ENCODE data around the gene ALDH2. TPM values are rescaled to one million over a fixed set of nuclear protein-coding genes. Genes with fewer than 3 reads are reported as not detected.

ALDH2 gene
- total RNA-seq, 6 donors from 2014 or later = 138 to 573 (median 265) TPM

DNA sequence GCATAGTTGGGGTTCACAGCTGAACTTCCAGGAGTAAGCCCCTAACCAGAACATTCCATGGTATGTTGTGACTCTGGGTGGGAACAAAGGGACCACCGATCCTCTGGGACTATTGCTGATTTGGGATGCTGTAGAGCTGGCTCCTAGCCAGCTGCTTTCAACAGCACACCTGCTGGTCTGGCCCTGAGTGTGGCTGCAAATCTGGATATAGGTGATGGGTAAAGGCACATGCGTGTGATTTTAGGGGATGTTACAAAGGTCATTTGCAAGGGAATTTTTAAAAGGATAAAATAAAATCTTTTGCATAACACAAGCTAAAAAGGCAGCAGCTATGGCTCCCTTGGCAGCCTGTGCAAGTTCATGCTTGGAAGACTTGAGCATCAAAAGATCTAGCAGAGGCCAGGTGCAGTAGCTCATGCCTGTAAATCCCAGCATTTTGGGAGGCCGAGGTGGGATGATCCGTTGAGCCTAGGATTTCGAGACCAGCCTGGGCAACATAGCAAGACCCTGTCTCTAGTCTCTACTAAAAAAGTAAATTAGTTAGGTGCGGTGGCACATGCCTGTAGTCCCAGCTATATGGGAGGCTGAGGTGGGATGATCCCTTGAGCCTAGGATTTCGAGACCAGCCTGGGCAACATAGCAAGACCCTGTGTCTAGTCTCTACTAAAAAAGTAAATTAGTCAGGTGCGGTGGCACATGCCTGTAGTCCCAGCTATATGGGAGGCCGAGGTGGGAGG lies 1.6 kb downstream of the ALDH2 start:
- peaks cover 56 to 69% (median 61%) of the 10 kb centered on the region in 4 donors for H3K4me1 ChIP-seq
- 65 to 76% methylated on average over 9 of the region's 9 CpGs for WGBS, 2 donors
- H3K9me3 ChIP-seq = no peaks in the 10 kb centered on the region
- peak overlapping the region; percentile 87 to 96 (median 94) for H3K27ac ChIP-seq
- peaks cover 0 to 12% (median 1%) of the 10 kb centered on the region in 4 donors for H3K36me3 ChIP-seq
- peak overlapping the region; percentile 77 to 89 (median 79) for H3K4me3 ChIP-seq
- H3K27me3 ChIP-seq = no peaks in the 10 kb centered on the region
- no peak for TF ChIP-seq EP300 (IDR thresholded peaks at IDR 0.05)
- no peak for TF ChIP-seq POLR2A (IDR thresholded peaks at IDR 0.05)
- no peak for TF ChIP-seq POLR2AphosphoS5 (IDR thresholded peaks at IDR 0.05)
- TF ChIP-seq, protein P1, sequence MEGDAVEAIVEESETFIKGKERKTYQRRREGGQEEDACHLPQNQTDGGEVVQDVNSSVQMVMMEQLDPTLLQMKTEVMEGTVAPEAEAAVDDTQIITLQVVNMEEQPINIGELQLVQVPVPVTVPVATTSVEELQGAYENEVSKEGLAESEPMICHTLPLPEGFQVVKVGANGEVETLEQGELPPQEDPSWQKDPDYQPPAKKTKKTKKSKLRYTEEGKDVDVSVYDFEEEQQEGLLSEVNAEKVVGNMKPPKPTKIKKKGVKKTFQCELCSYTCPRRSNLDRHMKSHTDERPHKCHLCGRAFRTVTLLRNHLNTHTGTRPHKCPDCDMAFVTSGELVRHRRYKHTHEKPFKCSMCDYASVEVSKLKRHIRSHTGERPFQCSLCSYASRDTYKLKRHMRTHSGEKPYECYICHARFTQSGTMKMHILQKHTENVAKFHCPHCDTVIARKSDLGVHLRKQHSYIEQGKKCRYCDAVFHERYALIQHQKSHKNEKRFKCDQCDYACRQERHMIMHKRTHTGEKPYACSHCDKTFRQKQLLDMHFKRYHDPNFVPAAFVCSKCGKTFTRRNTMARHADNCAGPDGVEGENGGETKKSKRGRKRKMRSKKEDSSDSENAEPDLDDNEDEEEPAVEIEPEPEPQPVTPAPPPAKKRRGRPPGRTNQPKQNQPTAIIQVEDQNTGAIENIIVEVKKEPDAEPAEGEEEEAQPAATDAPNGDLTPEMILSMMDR (IDR thresholded peaks at IDR 0.05) = no peak
- DNase-seq (no peak), ATAC-seq (ENCODE audit: low FRiP score in 2 of 2) (no peak)

DNA sequence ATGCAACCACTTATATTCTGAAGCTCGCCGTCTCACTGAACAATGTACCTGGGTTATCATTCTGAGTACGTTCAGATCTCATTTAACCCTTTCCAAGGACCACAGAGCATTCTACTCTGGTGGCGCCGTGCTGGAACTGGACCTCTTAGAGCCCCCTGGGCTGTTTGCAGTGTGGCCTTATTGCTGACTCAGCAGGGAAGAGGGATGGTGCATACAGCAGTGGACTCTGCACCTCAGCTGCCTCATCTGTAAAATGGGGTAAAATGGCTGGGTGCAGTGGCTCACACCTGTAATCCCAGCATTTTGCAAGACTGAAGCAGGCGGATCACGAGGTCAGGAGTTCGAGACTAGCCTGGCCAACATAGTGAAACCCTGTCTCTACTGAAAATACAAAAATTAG lies 2.9 kb downstream of the ALDH2 start:
- H3K4me1 ChIP-seq = peaks cover 69 to 82% (median 74%) of the 10 kb centered on the region in 4 donors
- peak overlapping the region in 2 of 4 donors; percentile 78 to 89 for H3K4me3 ChIP-seq
- ATAC-seq (ENCODE audit: low FRiP score in 2 of 2) (no peak), DNase-seq (no peak)
- WGBS, 2 donors = 74 to 91% methylated on average over 8 of the region's 8 CpGs
- no peaks in the 10 kb centered on the region for H3K9me3 ChIP-seq
- TF ChIP-seq EP300 (IDR thresholded peaks at IDR 0.05) (no peak), POLR2A (IDR thresholded peaks at IDR 0.05) (no peak), POLR2AphosphoS5 (IDR thresholded peaks at IDR 0.05) (no peak)
- TF ChIP-seq, protein P1 (IDR thresholded peaks at IDR 0.05) = no peak
- H3K27ac ChIP-seq = peak overlapping the region in 2 of 4 donors; percentile 92 to 95
- H3K36me3 ChIP-seq = peaks cover 0 to 12% (median 1%) of the 10 kb centered on the region in 4 donors
- no peaks in the 10 kb centered on the region for H3K27me3 ChIP-seq

DNA sequence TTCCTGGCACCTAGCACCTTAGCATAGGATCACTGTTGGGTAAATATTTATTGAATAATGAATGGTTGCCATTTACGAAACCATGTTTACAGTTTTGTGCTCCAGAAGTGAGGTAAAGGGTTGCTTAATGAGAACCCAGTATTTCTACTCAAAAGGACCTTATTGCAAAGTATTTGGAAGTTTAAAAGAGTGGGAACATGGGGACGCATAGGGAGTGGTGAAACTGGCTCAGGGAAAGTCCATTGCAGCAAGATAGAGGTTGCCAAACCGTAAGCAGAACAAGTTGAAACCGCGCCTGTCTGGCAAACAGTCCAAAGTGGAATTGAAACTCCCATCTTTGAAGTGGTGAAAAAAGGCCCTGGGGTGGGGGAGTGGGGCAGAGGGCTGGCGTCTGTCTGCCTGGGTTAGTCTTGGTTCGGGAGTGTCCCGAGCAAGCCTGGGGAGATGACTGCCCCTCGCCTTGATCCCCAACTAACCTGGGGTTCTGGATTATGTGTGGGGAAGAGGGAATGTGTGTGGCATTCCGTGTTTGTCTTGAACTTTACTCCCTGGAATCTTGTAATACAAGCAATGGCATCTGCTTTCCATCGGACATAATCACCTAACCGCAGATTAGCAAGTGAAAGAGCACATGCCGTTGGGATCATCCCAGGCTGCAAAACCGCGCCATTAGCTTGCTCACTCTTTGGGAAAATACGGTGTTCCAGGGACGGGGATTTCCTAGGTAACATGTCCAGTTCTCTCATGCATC lies 7.2 kb downstream of the ALDH2 start:
- peaks cover 0 to 15% (median 1%) of the 10 kb centered on the region in 4 donors for H3K36me3 ChIP-seq
- WGBS, 2 donors = 25 to 26% methylated on average over 17 of the region's 17 CpGs
- H3K4me1 ChIP-seq = peaks cover 94 to 100% (median 97%) of the 10 kb centered on the region in 4 donors
- H3K27ac ChIP-seq = peak overlapping the region; percentile 90 to 98 (median 94)
- H3K4me3 ChIP-seq = peak overlapping the region in 2 of 4 donors; percentile 21 to 25
- peak in 1 of 2 donors; percentile 87 for DNase-seq
- no peaks in the 10 kb centered on the region for H3K27me3 ChIP-seq
- TF ChIP-seq EP300 (IDR thresholded peaks at IDR 0.05) = peak in 3 of 4 donors; percentile 31 to 82 (median 61)
- TF ChIP-seq POLR2AphosphoS5 (IDR thresholded peaks at IDR 0.05) = peak; percentile 75 to 78
- TF ChIP-seq, protein P1 (IDR thresholded peaks at IDR 0.05) = no peak
- peak in 2 of 4 donors; percentile 17 to 74 for TF ChIP-seq POLR2A (IDR thresholded peaks at IDR 0.05)
- no peaks in the 10 kb centered on the region for H3K9me3 ChIP-seq
- peak; percentile 71 to 79 for ATAC-seq (ENCODE audit: low FRiP score in 2 of 2)

DNA sequence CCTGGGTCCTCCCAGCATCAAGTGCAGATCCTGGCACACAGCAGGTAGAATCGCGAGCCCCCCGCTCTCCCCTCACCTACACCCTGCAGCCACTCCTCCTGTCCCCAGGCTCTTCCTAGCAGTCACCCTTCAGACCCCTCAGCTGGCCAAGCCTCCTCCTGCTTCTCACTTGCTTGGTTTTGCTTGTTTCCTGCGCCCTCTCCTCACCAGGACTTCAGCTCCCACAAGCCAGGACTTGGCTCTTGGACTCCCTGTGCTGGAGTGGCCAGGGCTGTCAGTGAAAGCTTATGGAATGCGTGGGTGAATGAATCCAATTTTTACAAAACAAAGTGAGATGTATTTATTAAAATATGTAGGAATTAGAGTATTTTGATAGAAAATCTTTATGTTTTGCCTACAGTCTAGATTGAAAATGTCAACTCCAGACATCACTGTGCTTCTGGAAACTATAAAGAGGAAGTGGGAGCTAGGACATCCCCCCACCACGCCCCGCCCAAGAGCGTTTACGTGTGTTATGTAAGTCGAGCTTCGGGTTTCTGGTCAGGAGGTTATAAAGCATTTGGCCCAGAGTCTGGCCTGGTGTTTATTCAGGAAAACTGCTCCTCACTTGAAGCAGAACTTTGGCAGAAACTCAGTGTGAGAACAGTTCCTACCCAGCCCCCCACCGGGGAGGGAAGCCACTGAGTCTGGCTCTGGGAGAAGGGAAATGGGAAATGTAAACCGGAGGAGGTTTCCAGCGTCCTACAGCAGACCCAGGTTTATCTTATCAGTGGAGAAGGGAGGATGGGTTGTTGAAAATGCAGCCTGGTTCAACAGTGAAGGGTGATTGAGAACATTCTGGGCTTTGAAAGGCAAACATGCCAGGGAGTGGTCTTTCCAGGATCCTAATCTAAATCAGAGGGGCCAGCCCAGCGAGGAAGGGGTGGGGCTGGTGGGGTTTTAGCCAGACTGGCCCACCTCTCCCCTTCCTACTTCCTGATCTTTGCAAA lies 8.8 kb downstream of the ALDH2 start:
- H3K4me1 ChIP-seq = peaks cover 81 to 100% (median 96%) of the 10 kb centered on the region in 4 donors
- H3K9me3 ChIP-seq = no peaks in the 10 kb centered on the region
- peak in 1 of 2 donors; percentile 94 for DNase-seq
- peak overlapping the region; percentile 90 to 98 (median 94) for H3K27ac ChIP-seq
- H3K27me3 ChIP-seq = no peaks in the 10 kb centered on the region
- H3K4me3 ChIP-seq = peak overlapping the region in 2 of 4 donors; percentile 15 to 20
- ATAC-seq (ENCODE audit: low FRiP score in 2 of 2) = peak; percentile 79 to 81
- H3K36me3 ChIP-seq = peaks cover 0 to 13% (median 2%) of the 10 kb centered on the region in 4 donors
- TF ChIP-seq POLR2A (IDR thresholded peaks at IDR 0.05) (peak in 2 of 4 donors; percentile 64 to 84), EP300 (IDR thresholded peaks at IDR 0.05) (peak in 2 of 4 donors; percentile 27 to 80), POLR2AphosphoS5 (IDR thresholded peaks at IDR 0.05) (peak; percentile 68 to 92)
- TF ChIP-seq, protein P1 (IDR thresholded peaks at IDR 0.05) = no peak
- 14 to 16% methylated on average over 15 of the region's 15 CpGs for WGBS, 2 donors
